Panc1 (cell line): ENCODE measurements around the gene TINAGL1. TPM values are rescaled to one million over a fixed set of nuclear protein-coding genes. Genes with fewer than 3 reads are reported as not detected.

Source experiments
- ATAC-seq: fragments of 200-7000 bp; cut with Tn5 transposase; 2 replicates; pipeline ENCODE4 v1.9.1; 2020; ENCODE audit warnings: mild to moderate bottlenecking, moderate library complexity
- BruUV-seq: library from RNA; stranded (reverse); fragments of 400-500 nt; replicated peaks from 2 replicates; lab custom pipeline; 2021; lab: Mats Ljungman, UMichigan
- CTCF ChIA-PET: fragments of 300-600 bp; sonication (Branson Sonifier 250); formaldehyde crosslinking; loops from one replicate; lab custom pipeline; 2022; ENCODE audit warnings: antibody characterized with exemption; lab: Charles Lee
- POLR2A ChIA-PET: fragments of 300-600 bp; sonication (Branson Sonifier 250); formaldehyde crosslinking; loops from one replicate; lab custom pipeline; 2022; ENCODE audit warnings: antibody characterized with exemption; lab: Charles Lee
- DNase-seq: peaks from one replicate; pipeline ENCODE4 v3.0.0-alpha.2; 2010; ENCODE audit warnings: low read depth, low spot score
- H3K27ac ChIP-seq: 2 replicates; pipeline ENCODE4 v1.5.1; 2011; ENCODE audit warnings: mild to moderate bottlenecking, low read length, inconsistent platforms
- H3K27me3 ChIP-seq: fragments of 200-500 bp; sonication (Bioruptor generic); 2 replicates; pipeline ENCODE4 v1.6.0; 2014; ENCODE audit warnings: low read length, inconsistent platforms; ENCODE audit not compliant: control insufficient read depth, insufficient read depth
- H3K36me3 ChIP-seq: fragments of 200-500 bp; sonication (Bioruptor generic); 2 replicates; pipeline ENCODE4 v1.5.1; 2014; ENCODE audit warnings: inconsistent platforms, mild to moderate bottlenecking, low read length, moderate library complexity; ENCODE audit not compliant: control insufficient read depth, insufficient read depth
- H3K4me1 ChIP-seq: 2 replicates; pipeline ENCODE4 v1.5.1; 2011; ENCODE audit warnings: inconsistent platforms, mild to moderate bottlenecking, low read length, moderate library complexity; ENCODE audit not compliant: control insufficient read depth, insufficient read depth
- H3K4me3 ChIP-seq, 2 experiments: 2 replicates each; pipeline ENCODE4 v1.5.1; 2011 to 2012; ENCODE audit warnings: low read depth in 2 of 2, low read length in 2 of 2, mild to moderate bottlenecking in 2 of 2, inconsistent platforms in 1 of 2, moderate library complexity in 1 of 2
- H3K9me3 ChIP-seq: fragments of 200-500 bp; sonication (Bioruptor generic); 2 replicates; pipeline ENCODE4 v1.5.1; 2014; ENCODE audit warnings: low read depth, mild to moderate bottlenecking, inconsistent platforms, low read length, moderate library complexity; ENCODE audit not compliant: control insufficient read depth, insufficient read depth
- CTCF ChIP-seq: fragments of 450-650 bp; IDR thresholded peaks from 2 replicates; pipeline ENCODE4 v1.5.1; 2017; ENCODE audit warnings: mild to moderate bottlenecking
- POLR2AphosphoS5 ChIP-seq: IDR thresholded peaks from 2 replicates; pipeline ENCODE4 v1.6.1; 2012; ENCODE audit warnings: mild to moderate bottlenecking, low read depth, low read length, moderate library complexity
- REST ChIP-seq, 2 experiments: IDR thresholded peaks; 2 replicates each; pipeline ENCODE4 v1.6.1; 2011 to 2012; ENCODE audit warnings: low read depth in 2 of 2, control low read depth in 1 of 2, low read length in 1 of 2, mild to moderate bottlenecking in 1 of 2, moderate library complexity in 1 of 2; ENCODE audit not compliant: insufficient read depth in 1 of 2
- SIN3A ChIP-seq: IDR thresholded peaks from 2 replicates; pipeline ENCODE4 v1.6.1; 2012; ENCODE audit warnings: low read depth, mild to moderate bottlenecking, low read length, moderate library complexity, borderline replicate concordance; ENCODE audit not compliant: insufficient read depth
- TCF7L2 ChIP-seq: IDR thresholded peaks from 2 replicates; pipeline ENCODE4 v1.6.1; 2011; ENCODE audit warnings: mild to moderate bottlenecking, low read depth, low read length, inconsistent platforms
- in situ Hi-C: cut with HindIII; loops from 2 replicates; pipeline ENCODE4 v1.10.0; 2016; ENCODE audit warnings: low sequenced_read_pairs, low pct_unique_long_range_greater_than_20kb
- intact Hi-C: fragments of 100-400 bp; cut with micrococcal nuclease; formaldehyde crosslinking; loops from one replicate; pipeline ENCODE4 v1.10.0; 2022; ENCODE audit not compliant: unreplicated experiment
- total RNA-seq: library from RNA; stranded (reverse); gene quantifications from one replicate; pipeline ENCODE4 v1.2.1, GENCODE V29; 2021; ENCODE audit not compliant: unreplicated experiment

Gene TINAGL1
- total RNA-seq, 1 experiment from 2014 or later = 6.1 TPM

GRCh38 chr1:31624309-31624708, 48.0 kb downstream of the TINAGL1 start:
- no TSS peak for BruUV-seq
- H3K9me3 ChIP-seq = no peaks in the 10 kb centered on the region
- no peak overlapping the region for H3K27ac ChIP-seq
- TF ChIP-seq POLR2AphosphoS5 (no peak), CTCF (no peak), REST (IDR thresholded peaks at IDR 0.05; ENCODE audit: insufficient read depth in 1 of 2, low read depth in 2 of 2, low read length in 1 of 2) (no peak), TCF7L2 (no peak), SIN3A (no peak)
- no peak for ATAC-seq
- no peaks in the 10 kb centered on the region for H3K4me1 ChIP-seq
- no peaks in the 10 kb centered on the region for H3K36me3 ChIP-seq
- H3K27me3 ChIP-seq = no peaks in the 10 kb centered on the region
- in situ Hi-C loops (no loop called here), intact Hi-C loops (no loop called here)
- no peak for DNase-seq
- no peak overlapping the region for H3K4me3 ChIP-seq
- POLR2A ChIA-PET = no interaction called here
- CTCF ChIA-PET = no interaction called here

GRCh38 chr1:31624731-31625514, 48.6 kb downstream of the TINAGL1 start:
- Histone ChIP-seq H3K9me3 (no peaks in the 10 kb centered on the region), H3K27ac (no peak overlapping the region), H3K4me1 (no peaks in the 10 kb centered on the region), H3K36me3 (no peaks in the 10 kb centered on the region), H3K4me3 (no peak overlapping the region), H3K27me3 (no peaks in the 10 kb centered on the region)
- TF ChIP-seq REST (IDR thresholded peaks at IDR 0.05; ENCODE audit: insufficient read depth in 1 of 2, low read depth in 2 of 2, low read length in 1 of 2) = no peak
- no peak for TF ChIP-seq TCF7L2
- TF ChIP-seq SIN3A = no peak
- no peak for TF ChIP-seq CTCF
- TF ChIP-seq POLR2AphosphoS5 = no peak
- intact Hi-C loops (no loop called here), in situ Hi-C loops (no loop called here)
- ChIA-PET POLR2A (no interaction called here), CTCF (no interaction called here)
- ATAC-seq = no peak
- no peak for DNase-seq
- BruUV-seq = no TSS peak
